ENCODE results near the gene PHF21B. TPM values are rescaled to one million over a fixed set of nuclear protein-coding genes. Genes with fewer than 3 reads are reported as not detected.

The PHF21B gene
- total RNA-seq, 1 donor from 2014 or later, result 0.67 TPM

- intact Hi-C loops (cut with DNase I), result no loop called here
- DNase-seq (ENCODE audit: low spot score), result peak; percentile 74
Measured at GRCh38 chr22:44889255-44889878, 120.4 kb downstream of the PHF21B start.

- intact Hi-C loops (cut with DNase I), result no loop called here
Measured at GRCh38 chr22:44888491-44889254, 121.1 kb downstream of the PHF21B start.

GRCh38 chr22:44887941-44888366, 121.9 kb downstream of the PHF21B start:
- peak; percentile 66 for DNase-seq (ENCODE audit: low spot score)
- intact Hi-C loops (cut with DNase I), result no loop called here

More at GRCh38 chr22:44888491-44889254, 121.1 kb downstream of the PHF21B start:
- peak; percentile 63 for DNase-seq (ENCODE audit: low spot score)

- intact Hi-C loops (cut with DNase I), result no loop called here
- DNase-seq (ENCODE audit: low spot score), result no peak
Measured at GRCh38 chr22:44885806-44886360, 123.9 kb downstream of the PHF21B start.

- peak; percentile 51 for DNase-seq (ENCODE audit: low spot score)
- intact Hi-C loops (cut with DNase I), result no loop called here
Measured at GRCh38 chr22:44884968-44885805, 124.6 kb downstream of the PHF21B start.

- no peak for DNase-seq (ENCODE audit: low spot score)
- intact Hi-C loops (cut with DNase I), result no loop called here
Measured at GRCh38 chr22:44884562-44884961, 125.2 kb downstream of the PHF21B start.

- intact Hi-C loops (cut with DNase I), result no loop called here
- DNase-seq (ENCODE audit: low spot score), result peak; percentile 41
Measured at GRCh38 chr22:44883011-44883421, 126.8 kb downstream of the PHF21B start.

- intact Hi-C loops (cut with DNase I), result no loop called here
- DNase-seq (ENCODE audit: low spot score), result peak; percentile 35
Measured at GRCh38 chr22:44882226-44882905, 127.4 kb downstream of the PHF21B start.

GRCh38 chr22:44881624-44882023, 128.2 kb downstream of the PHF21B start:
- peak; percentile 65 for DNase-seq (ENCODE audit: low spot score)
- intact Hi-C loops (cut with DNase I), result no loop called here

- intact Hi-C loops (cut with DNase I), result no loop called here
- DNase-seq (ENCODE audit: low spot score), result peak; percentile 64
Measured at GRCh38 chr22:44880610-44881290, 129.1 kb downstream of the PHF21B start.

- DNase-seq (ENCODE audit: low spot score), result no peak
- intact Hi-C loops (cut with DNase I), result no loop called here
Measured at GRCh38 chr22:44879301-44879680, 130.5 kb downstream of the PHF21B start.

GRCh38 chr22:44878483-44879300, 131.1 kb downstream of the PHF21B start:
- DNase-seq (ENCODE audit: low spot score), result peak; percentile 51
- intact Hi-C loops (cut with DNase I), result no loop called here

- no peak for DNase-seq (ENCODE audit: low spot score)
- intact Hi-C loops (cut with DNase I), result no loop called here
Measured at GRCh38 chr22:44876921-44877320, 132.9 kb downstream of the PHF21B start.

- no peak for DNase-seq (ENCODE audit: low spot score)
Measured at GRCh38 chr22:44871782-44872181, 138.0 kb downstream of the PHF21B start.

GRCh38 chr22:44870021-44870420, 139.8 kb downstream of the PHF21B start:
- DNase-seq (ENCODE audit: low spot score), result no peak
- intact Hi-C loops (cut with DNase I), result no loop called here

More at GRCh38 chr22:44871782-44872181, 138.0 kb downstream of the PHF21B start:
- intact Hi-C loops (cut with DNase I), result no loop called here

GRCh38 chr22:44869196-44869595, 140.6 kb downstream of the PHF21B start:
- intact Hi-C loops (cut with DNase I), result no loop called here
- no peak for DNase-seq (ENCODE audit: low spot score)

GRCh38 chr22:44865193-44866057, 144.4 kb downstream of the PHF21B start:
- DNase-seq (ENCODE audit: low spot score), result no peak
- intact Hi-C loops (cut with DNase I), result no loop called here

All from cardiac septum (tissue), 1 donor.